Renal cortical epithelial cell (primary cell): Measurements from ENCODE around the gene RNLS. TPM values are rescaled to one million over a fixed set of nuclear protein-coding genes. Genes with fewer than 3 reads are reported as not detected.

Experiments
- DNase-seq: peaks from one replicate; pipeline ENCODE4 v3.0.0-alpha.2; 2011; ENCODE audit warnings: low read depth
- total RNA-seq: library from RNA; depleted of rRNA; stranded (reverse); fragments of >200 nt; gene quantifications from 2 replicates; pipeline ENCODE4 v1.2.3, GENCODE V29; 2014

The RNLS gene
- total RNA-seq, 1 donor from 2014 or later, result 27.7 TPM

DNA sequence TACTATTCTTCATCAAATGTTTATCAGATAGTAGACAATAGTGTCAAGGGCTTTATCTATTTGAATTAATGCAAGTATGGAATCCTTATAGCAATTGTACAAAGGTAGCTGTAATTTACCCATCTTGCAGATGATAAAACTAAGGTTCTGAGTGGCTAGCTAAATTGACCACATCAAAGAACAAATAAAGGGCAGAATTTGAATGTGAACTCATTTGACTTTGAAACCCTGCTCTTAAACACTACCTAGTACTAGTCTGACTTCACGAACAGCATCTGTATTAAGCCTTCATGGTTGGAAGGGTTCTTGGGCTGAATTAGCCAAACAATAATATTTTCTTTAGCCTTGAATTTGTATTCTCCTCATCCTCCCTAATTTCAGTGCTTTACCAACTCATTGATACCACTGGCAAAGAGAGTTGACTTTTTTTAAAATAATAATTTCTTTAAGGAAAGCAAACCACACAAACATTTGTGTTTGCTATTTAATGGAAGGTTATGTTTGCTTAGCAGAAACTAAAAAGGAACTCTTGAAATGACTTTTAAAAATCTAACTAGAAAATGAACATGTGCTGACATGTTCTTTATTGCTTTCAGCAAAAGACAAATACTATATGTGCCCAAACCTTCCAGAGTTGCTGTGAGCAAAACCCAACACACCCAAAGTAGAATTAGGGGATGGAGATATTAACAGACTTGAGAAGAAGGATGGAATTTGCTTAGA lies 322.6 kb downstream of the RNLS start:
- DNase-seq, result no peak

DNA sequence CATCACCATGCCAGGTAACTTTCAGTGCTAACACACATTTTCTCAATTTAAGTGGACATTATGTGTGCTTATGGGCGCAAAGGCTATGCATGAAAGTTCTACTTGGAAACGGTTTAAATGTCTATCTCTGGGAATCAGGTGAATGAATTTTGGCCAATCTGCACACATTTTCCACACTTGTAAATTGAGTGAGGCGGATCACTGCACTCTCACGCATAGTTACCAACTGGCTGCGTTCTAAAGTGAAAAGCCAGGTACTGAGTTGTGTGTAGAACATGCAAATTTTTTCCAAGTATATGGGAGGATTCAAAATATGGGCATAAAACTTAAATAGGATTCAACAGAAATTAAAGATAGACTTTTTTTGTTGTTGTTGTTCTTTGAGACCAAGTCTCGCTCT lies 323.7 kb downstream of the RNLS start:
- DNase-seq, result no peak

DNA sequence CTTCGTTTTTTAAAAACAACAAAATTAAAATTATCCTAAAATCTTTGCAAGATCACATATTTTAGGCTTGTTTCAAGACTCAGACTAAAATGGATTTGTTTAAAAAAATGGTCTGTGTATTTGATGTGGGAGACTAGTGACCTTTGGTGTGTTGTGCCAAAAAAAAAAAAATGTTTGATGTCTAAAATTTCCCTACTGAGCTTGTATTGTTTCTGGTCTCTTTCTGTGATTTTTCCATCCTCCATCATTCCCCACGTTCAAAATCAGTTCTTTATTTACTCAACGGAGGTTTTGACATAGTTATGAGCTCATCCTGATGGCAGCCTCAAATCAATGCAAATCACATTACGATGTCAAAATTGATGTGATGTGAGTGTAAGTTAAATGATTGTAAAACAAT lies 326.2 kb downstream of the RNLS start:
- DNase-seq, result no peak

GRCh38 chr10:88256013-88256680 lies 327.0 kb downstream of the RNLS start:
- no peak for DNase-seq

- DNase-seq, result peak; percentile 96
Observed at GRCh38 chr10:88254091-88254490, 329.0 kb downstream of the RNLS start.

DNA sequence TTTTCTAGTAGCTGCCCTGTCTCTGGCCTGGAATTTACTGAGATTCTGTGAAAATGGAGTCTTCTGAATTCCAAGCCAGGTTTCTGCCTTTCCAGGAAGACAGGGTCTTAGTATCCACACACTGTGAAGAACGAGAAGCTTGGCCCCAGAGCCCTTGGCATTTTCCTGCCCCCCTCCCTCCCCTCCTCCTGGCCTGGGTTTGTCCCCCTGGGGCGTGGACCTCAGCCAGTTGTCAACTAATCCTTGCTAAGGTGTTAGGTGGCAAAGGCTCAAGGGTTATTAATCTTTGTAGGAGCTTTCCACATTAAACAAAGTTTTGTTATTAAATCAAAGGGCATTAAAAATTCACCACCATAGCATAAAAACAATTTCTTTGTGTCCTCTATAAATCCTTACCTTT lies 329.5 kb downstream of the RNLS start:
- peak; percentile 49 for DNase-seq

DNA sequence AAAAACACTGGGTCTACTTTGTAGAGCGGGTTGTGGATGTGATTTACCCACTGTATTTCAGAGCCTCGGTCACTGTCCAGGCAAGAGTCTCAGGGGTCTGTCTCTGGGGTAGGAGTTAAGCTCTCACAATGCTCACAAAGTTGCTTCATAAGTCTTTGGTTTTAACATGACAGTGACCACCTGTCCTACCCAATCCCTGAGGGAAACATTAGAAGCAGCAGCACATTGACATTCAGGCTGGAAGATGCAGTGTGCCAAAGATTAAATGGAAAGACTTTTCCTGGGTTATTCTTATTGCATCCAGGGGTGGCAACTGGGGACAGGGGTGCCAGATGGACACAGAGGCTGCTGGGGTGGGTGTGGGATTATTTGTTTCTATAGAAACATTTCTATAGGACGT lies 330.0 kb downstream of the RNLS start:
- DNase-seq, result no peak

DNA sequence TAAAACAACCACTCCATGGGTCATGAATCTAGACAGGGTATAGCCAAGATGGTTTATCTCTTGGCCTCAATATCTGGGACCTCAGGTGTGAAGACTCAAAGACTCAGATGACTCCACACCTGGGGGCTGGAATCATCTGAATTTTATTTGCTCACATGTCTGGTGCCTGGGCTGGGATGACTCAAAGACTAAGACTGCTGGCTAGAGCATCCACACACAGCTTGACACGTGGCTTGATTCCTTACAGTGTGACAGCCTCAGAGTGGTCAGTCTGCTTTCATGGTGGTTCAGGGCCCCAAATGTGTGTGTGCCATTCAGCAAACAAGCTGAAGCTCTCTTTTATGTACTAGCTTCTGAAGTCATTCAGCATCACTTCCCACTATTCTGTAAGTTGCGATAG lies 333.7 kb downstream of the RNLS start:
- DNase-seq, result no peak

DNA sequence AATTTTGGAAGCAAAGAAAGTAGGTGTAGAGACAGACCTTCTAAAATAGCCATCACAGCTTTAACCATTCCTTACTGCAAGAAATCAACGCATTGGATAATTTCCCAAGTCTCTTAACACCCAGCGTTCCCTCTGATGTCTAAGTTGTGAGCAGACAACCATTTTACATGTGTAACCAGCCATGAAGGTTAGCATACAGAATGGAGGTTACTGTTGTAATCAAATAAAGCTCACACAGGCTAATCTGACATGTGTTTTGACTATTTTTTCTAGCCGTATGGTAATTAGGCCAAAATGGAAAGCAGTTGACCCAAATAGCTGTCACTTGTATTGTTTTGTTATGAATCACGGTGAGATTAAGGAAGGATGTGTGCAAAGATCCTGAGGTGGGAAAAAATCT lies 336.4 kb downstream of the RNLS start:
- DNase-seq, result no peak

DNA sequence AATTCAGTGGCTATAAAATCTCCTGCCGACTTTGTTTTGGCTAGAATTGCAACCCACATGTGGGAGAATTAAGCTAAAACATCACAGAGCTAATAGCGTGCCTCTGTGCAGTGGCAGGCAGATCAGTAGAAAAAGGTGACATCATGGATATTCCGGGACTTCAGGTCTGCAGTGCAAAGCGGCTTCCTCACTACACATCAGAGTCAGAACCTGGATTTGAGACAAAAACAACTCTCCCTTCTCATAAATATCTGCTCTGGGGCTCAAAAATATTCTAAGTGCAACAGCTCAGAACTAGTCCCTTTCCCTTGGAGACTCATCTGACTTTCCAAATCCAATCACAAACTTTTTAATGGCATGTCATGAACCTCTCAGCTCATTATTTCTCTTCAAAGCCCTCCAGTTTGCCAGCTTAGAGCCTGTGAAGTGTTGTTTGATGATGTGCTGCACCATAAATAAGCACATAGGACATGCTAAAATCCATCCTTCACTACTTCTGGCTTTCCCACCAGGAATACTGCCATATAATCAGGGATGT lies 337.1 kb downstream of the RNLS start:
- peak; percentile 62 for DNase-seq

DNA sequence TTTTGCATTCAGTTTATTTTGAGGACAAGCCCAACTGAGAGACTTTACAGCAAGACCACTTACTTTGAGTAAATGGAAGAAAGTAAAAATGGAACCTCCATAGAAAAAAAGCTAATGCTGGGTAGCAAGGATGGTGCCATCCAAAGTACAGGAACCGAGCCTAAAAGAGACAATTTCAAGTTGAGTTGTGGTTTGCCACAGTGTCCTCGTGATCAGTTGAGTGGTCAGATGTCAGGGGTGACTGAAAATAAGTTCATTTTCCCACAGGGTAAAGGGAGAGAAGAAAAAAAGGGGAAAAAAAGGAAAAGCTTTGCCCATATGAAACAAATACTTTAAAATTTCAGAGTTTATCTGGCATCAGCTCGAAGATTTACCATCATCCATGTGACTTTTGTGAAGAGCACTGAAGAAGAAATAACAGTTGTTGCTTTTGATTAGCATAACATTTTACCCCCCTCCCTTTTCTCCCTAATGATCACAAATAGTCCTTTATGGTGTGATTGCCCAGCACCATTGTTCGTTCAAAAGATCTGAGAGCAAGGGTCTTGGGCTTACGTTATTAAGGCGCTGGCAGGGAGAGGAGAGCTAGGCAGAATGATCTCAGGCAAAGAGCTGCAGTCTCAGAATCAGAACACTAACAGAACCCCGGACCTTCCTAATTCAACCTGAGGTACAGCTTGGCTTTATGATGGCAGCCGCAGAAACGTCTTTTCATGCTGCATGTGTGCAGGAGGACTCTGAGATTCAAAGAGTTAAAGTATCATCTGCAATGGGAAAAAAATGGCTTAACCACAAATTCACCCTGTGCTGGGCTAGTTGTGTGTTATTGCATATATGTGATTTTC lies 338.1 kb downstream of the RNLS start:
- DNase-seq, result no peak

DNA sequence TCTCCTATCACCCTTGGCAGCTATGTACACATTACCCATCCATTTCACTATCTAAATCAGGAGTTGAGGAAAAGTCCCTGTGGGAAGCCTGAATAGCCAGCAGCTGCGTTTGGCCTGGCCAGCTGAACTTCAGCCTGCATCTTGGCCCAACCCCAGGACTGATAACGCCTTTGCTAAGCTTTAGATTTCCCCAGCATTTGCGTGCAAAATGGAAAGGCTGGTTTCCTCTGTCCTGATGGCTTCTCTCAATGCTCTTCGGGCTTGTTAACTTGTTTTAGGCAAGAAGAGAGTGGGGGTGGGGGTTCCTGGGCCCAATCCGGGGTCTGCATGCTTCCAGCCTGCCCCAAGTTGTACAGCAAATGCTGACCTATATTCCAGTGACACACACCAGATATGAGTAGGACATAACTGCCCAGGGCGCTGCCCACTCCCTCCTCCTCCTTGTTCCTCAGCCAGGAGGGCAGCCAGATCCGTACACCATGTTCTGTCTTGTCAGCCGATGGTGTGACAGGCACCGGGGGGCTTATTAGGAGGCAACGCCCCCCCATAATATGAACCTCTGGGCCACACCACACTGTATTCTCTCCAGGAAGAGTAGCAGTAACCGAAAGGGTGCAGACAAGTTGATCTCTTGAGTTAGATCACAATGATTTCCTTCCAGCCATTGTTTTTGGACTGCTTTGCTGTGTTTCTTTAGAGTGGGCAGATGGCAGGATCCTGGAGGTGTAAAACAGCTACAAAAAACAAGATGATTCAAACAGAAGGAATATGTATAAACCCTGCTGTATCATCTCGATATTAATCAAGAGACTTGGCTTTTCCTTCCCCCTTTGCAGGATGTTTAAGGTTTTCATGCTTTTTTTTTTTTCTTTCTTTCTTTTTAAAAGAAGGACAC lies 339.0 kb downstream of the RNLS start:
- no peak for DNase-seq

DNA sequence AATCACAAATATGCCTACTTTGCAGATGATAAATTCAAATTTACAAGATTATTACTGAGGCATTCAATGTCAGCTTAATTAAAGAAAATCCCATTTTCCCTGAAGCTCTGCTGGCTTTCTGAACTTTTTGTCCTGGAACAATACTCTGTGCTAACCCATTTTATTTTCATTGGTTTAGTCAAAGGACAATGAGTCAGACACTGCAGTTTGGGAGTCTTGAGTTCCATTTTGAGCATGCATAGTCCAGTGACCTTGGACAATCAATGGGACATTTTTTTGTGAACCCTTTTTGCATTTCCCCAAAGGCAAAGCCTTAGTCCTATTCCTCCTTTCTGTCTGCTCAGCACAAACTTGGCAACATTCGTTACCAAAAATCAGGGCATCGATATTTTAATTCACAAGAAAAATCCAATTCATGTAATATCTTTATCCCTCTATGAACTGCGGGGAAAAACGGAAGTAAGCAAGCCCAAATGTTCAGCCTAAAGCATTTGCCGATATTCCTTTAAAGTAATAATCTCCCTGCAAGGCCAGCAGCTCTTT lies 339.8 kb downstream of the RNLS start:
- no peak for DNase-seq

DNA sequence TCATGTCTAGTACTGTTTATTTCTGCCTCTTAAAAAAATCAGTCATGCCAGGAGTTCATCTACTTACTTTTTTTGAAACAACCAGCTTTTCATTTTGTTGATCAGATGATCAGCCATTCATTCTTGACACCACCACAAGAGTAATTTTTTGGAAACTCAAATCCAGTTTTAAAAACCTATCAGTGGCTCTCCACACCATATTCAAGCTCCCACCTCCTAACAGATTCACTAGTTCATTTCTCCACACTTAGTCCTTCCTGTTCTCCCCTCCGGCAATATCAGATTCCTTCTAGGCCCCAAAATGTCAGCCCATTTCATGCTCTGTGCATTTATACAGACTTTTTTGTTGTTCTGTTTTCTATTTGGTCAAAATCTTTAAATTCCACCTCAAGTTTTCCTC lies 341.6 kb downstream of the RNLS start:
- no peak for DNase-seq

DNA sequence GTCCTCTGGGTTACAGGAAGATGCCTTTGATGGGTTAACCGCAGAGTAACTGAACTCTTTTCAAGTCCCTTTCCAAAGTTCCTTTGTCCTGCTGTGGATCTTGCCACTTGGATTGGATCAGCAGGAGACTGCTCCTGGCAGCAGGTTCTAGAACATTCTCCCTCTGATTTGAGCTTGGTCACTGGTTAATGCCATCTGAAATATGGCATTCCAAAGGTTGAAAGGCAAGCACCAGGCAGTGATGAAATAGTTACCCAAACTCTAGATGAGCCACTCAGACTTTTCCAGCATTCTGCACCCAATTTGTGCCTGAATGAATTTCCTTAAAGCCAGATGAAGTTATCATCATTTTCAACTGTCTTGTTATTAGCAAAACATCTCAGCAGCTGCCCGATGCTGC lies 343.9 kb downstream of the RNLS start:
- DNase-seq, result no peak

- DNase-seq, result no peak
Observed at GRCh38 chr10:88238615-88238914, 344.6 kb downstream of the RNLS start.

- DNase-seq, result no peak
Observed at GRCh38 chr10:88237896-88238614, 345.1 kb downstream of the RNLS start.

- DNase-seq, result no peak
Observed at GRCh38 chr10:88236121-88236743, 346.9 kb downstream of the RNLS start.

GRCh38 chr10:88234297-88234696 lies 348.8 kb downstream of the RNLS start:
- no peak for DNase-seq

- no peak for DNase-seq
Observed at GRCh38 chr10:88233870-88234269, 349.2 kb downstream of the RNLS start.
